ENCODE data around the gene MS4A15.
"Not testable (repeated sequence)": the region's sequence is repeated elsewhere in the genome, so short reads cannot be mapped to it uniquely, and the experiment has no call there.

The MS4A15 gene

GRCh38 chr11:60756307-60757032 lies at the start of gene MS4A15:
Gene MS4A15, plus strand, starts transcription at chr11:60756867. Its CDS starts 6,867 bp downstream, at chr11:60763734.
- TF ChIP-seq ZNF274 (IDR thresholded peaks at IDR 0.05; ENCODE audit: low read depth, low read length): no peak
- H3K4me3 ChIP-seq (ENCODE audit: low read length): no peak within 1 kb of the TSS

- no peak for TF ChIP-seq ZNF274 (IDR thresholded peaks at IDR 0.05; ENCODE audit: low read depth, low read length)
- no peak overlapping the region for H3K4me3 ChIP-seq (ENCODE audit: low read length)
These were observed 49.7 kb upstream of the MS4A15 start for GRCh38 chr11:60706931-60707330.

- H3K4me3 ChIP-seq (ENCODE audit: low read length): no peak overlapping the region
- no peak for TF ChIP-seq ZNF274 (IDR thresholded peaks at IDR 0.05; ENCODE audit: low read depth, low read length)
These were observed 46.2 kb upstream of the MS4A15 start for GRCh38 chr11:60710482-60710881.

GRCh38 chr11:60711276-60711675 lies 45.4 kb upstream of the MS4A15 start:
- no peak overlapping the region for H3K4me3 ChIP-seq (ENCODE audit: low read length)
- no peak for TF ChIP-seq ZNF274 (IDR thresholded peaks at IDR 0.05; ENCODE audit: low read depth, low read length)

- H3K4me3 ChIP-seq (ENCODE audit: low read length): not testable (repeated sequence)
These were observed 43.2 kb upstream of the MS4A15 start for GRCh38 chr11:60713423-60713822.

GRCh38 chr11:60717956-60718355 lies 38.7 kb upstream of the MS4A15 start:
- no peak for TF ChIP-seq ZNF274 (IDR thresholded peaks at IDR 0.05; ENCODE audit: low read depth, low read length)
- no peak overlapping the region for H3K4me3 ChIP-seq (ENCODE audit: low read length)

- H3K4me3 ChIP-seq (ENCODE audit: low read length): no peak overlapping the region
- TF ChIP-seq ZNF274 (IDR thresholded peaks at IDR 0.05; ENCODE audit: low read depth, low read length): no peak
These were observed 37.9 kb upstream of the MS4A15 start for GRCh38 chr11:60718524-60719316.

GRCh38 chr11:60719391-60719790 lies 37.3 kb upstream of the MS4A15 start:
- H3K4me3 ChIP-seq (ENCODE audit: low read length): no peak overlapping the region
- no peak for TF ChIP-seq ZNF274 (IDR thresholded peaks at IDR 0.05; ENCODE audit: low read depth, low read length)

- TF ChIP-seq ZNF274 (IDR thresholded peaks at IDR 0.05; ENCODE audit: low read depth, low read length): no peak
- H3K4me3 ChIP-seq (ENCODE audit: low read length): no peak overlapping the region
These were observed 36.2 kb upstream of the MS4A15 start for GRCh38 chr11:60720460-60720859.

- no peak for TF ChIP-seq ZNF274 (IDR thresholded peaks at IDR 0.05; ENCODE audit: low read depth, low read length)
- H3K4me3 ChIP-seq (ENCODE audit: low read length): no peak within 1 kb of the TSS
These were observed 32.2 kb upstream of the MS4A15 start, which contains the start of gene MS4A18 for GRCh38 chr11:60724420-60724819. Gene MS4A18, plus strand, starts transcription at chr11:60724720.

- TF ChIP-seq ZNF274 (IDR thresholded peaks at IDR 0.05; ENCODE audit: low read depth, low read length): no peak
These were observed 31.1 kb upstream of the MS4A15 start for GRCh38 chr11:60725592-60725991.

GRCh38 chr11:60731586-60731985 lies 25.1 kb upstream of the MS4A15 start:
- TF ChIP-seq ZNF274 (IDR thresholded peaks at IDR 0.05; ENCODE audit: low read depth, low read length): no peak
- H3K4me3 ChIP-seq (ENCODE audit: low read length): no peak overlapping the region

More at GRCh38 chr11:60725592-60725991, 31.1 kb upstream of the MS4A15 start:
- no peak overlapping the region for H3K4me3 ChIP-seq (ENCODE audit: low read length)

GRCh38 chr11:60734279-60734678 lies 22.4 kb upstream of the MS4A15 start:
- no peak overlapping the region for H3K4me3 ChIP-seq (ENCODE audit: low read length)
- no peak for TF ChIP-seq ZNF274 (IDR thresholded peaks at IDR 0.05; ENCODE audit: low read depth, low read length)

GRCh38 chr11:60739114-60739513 lies 17.6 kb upstream of the MS4A15 start:
- H3K4me3 ChIP-seq (ENCODE audit: low read length): no peak overlapping the region
- TF ChIP-seq ZNF274 (IDR thresholded peaks at IDR 0.05; ENCODE audit: low read depth, low read length): no peak

- H3K4me3 ChIP-seq (ENCODE audit: low read length): no peak overlapping the region
- no peak for TF ChIP-seq ZNF274 (IDR thresholded peaks at IDR 0.05; ENCODE audit: low read depth, low read length)
These were observed 16.1 kb upstream of the MS4A15 start for GRCh38 chr11:60740573-60740972.

All from GM08714 (cell line).